H1 (cell line): Measurements from ENCODE around the gene DSCAM. TPM values are rescaled to one million over a fixed set of nuclear protein-coding genes. Genes with fewer than 3 reads are reported as not detected.

Experiments used
- CTCF ChIA-PET: fragments of 300-600 bp; sonication (Branson Sonifier 250); formaldehyde crosslinking; loops from one replicate; lab custom pipeline; 2021; ENCODE audit not compliant: partially characterized antibody; lab: Charles Lee
- POLR2A ChIA-PET: fragments of 300-600 bp; sonication (Branson Sonifier 250); formaldehyde crosslinking; loops from one replicate; lab custom pipeline; 2021; ENCODE audit warnings: inconsistent platforms; ENCODE audit not compliant: partially characterized antibody; lab: Charles Lee
- DNase-seq, 2 experiments: peaks; one replicate each; pipeline versions ENCODE4 v3.0.0 to v3.0.0-alpha.2; 2010 to 2022; ENCODE audit warnings: low spot score in 2 of 2, low read depth in 1 of 2, mixed read lengths in 1 of 2
- FAIRE-seq: peaks from 2 replicates; lab custom pipeline; 2011; peaks lifted over from hg19 to GRCh38; lab: Jason Lieb, UNC
- H2AFZ ChIP-seq: 2 replicates; pipeline ENCODE4 v1.8.1; 2012; ENCODE audit warnings: low read length, inconsistent platforms
- H2AK5ac ChIP-seq: 2 replicates; pipeline ENCODE4 v1.6.1; 2013; ENCODE audit warnings: low read depth, low read length
- H2BK120ac ChIP-seq: replicated peaks from 2 replicates; pipeline ENCODE3; 2013; ENCODE audit warnings: low read depth, low read length, inconsistent platforms
- H2BK12ac ChIP-seq: 2 replicates; pipeline ENCODE4 v1.6.1; 2013; ENCODE audit warnings: low read depth, low read length
- H2BK15ac ChIP-seq: 2 replicates; pipeline ENCODE4 v1.6.1; 2013; ENCODE audit warnings: low read length
- H2BK20ac ChIP-seq: 2 replicates; pipeline ENCODE4 v1.6.1; 2013; ENCODE audit warnings: low read length
- H2BK5ac ChIP-seq: 2 replicates; pipeline ENCODE4 v1.6.1; 2013; ENCODE audit warnings: low read depth, low read length
- H3K14ac ChIP-seq: 2 replicates; pipeline ENCODE4 v1.6.1; 2013; ENCODE audit warnings: inconsistent platforms; ENCODE audit not compliant: insufficient read length
- H3K18ac ChIP-seq: 2 replicates; pipeline ENCODE4 v1.6.1; 2013; ENCODE audit warnings: low read length; ENCODE audit errors: extremely low read depth
- H3K23ac ChIP-seq: 2 replicates; pipeline ENCODE4 v1.6.1; 2013; ENCODE audit warnings: inconsistent platforms; ENCODE audit not compliant: insufficient read length
- H3K23me2 ChIP-seq: 2 replicates; pipeline ENCODE4 v1.6.1; 2013; ENCODE audit warnings: low read depth, low read length
- H3K27ac ChIP-seq: 2 replicates; pipeline ENCODE4 v1.6.1; 2011; ENCODE audit warnings: low read depth, low read length, inconsistent platforms
- H3K27me3 ChIP-seq, 4 experiments: replicated peaks in 1 of 4; 1 replicate in 1 of 4; 2 replicates in 3 of 4; pipeline versions ENCODE4 v1.6.1 to v1.8.1; 2011 to 2013; ENCODE audit warnings: low read length in 3 of 4, mild to moderate bottlenecking in 3 of 4, inconsistent platforms in 2 of 4, mixed read lengths in 2 of 4, moderate library complexity in 1 of 4; ENCODE audit not compliant: control insufficient read depth in 3 of 4, insufficient read depth in 3 of 4; ENCODE audit errors: extremely low read depth in 1 of 4
- H3K36me3 ChIP-seq, 4 experiments: 2 replicates each; pipeline versions ENCODE4 v1.6.1 to v1.8.1; 2011 to 2013; ENCODE audit warnings: mild to moderate bottlenecking in 4 of 4, low read length in 3 of 4, moderate library complexity in 2 of 4, control low read depth in 1 of 4, inconsistent platforms in 1 of 4; ENCODE audit not compliant: insufficient read depth in 4 of 4, control insufficient read depth in 2 of 4
- H3K4ac ChIP-seq: replicated peaks from 2 replicates; pipeline ENCODE3; 2013; ENCODE audit warnings: low read length, low read depth, mixed read lengths, inconsistent platforms; ENCODE audit not compliant: insufficient read length
- H3K4me1 ChIP-seq, 4 experiments: replicated peaks in 1 of 4; 1 replicate in 1 of 4; 2 replicates in 3 of 4; pipeline versions ENCODE4 v1.6.1 to v1.8.1; 2011 to 2013; ENCODE audit warnings: low read length in 3 of 4, inconsistent platforms in 2 of 4, mixed read lengths in 1 of 4; ENCODE audit not compliant: insufficient read depth in 4 of 4, control insufficient read depth in 3 of 4
- H3K4me2 ChIP-seq, 2 experiments: 2 replicates each; pipeline versions ENCODE4 v1.6.1 to v1.8.1; 2011 to 2013; ENCODE audit warnings: low read depth in 2 of 2, low read length in 2 of 2, control low read depth in 1 of 2, inconsistent platforms in 1 of 2, mild to moderate bottlenecking in 1 of 2; ENCODE audit not compliant: insufficient read depth in 1 of 2
- H3K4me3 ChIP-seq, 4 experiments: fragments of 200-600, 300-600 bp in 1 of 4; sonication (generic), shearing (Covaris generic), sonication (Bioruptor Twin) in 1 of 4; 2 replicates each; pipeline versions ENCODE4 v1.5.1 to v1.8.1; 2011 to 2016; ENCODE audit warnings: low read length in 4 of 4, low read depth in 3 of 4, control low read depth in 2 of 4, inconsistent platforms in 2 of 4, mild to moderate bottlenecking in 2 of 4, mixed read lengths in 1 of 4, moderate library complexity in 1 of 4; ENCODE audit not compliant: insufficient read depth in 2 of 4; ENCODE audit errors: extremely low read depth in 1 of 4
- H3K56ac ChIP-seq: replicated peaks from 2 replicates; pipeline ENCODE3; 2013; ENCODE audit warnings: low read depth, mild to moderate bottlenecking, mixed read lengths, low read length, inconsistent platforms; ENCODE audit not compliant: insufficient read length
- H3K79me1 ChIP-seq: 2 replicates; pipeline ENCODE4 v1.6.1; 2013; ENCODE audit warnings: low read depth, low read length, control low read depth
- H3K79me2 ChIP-seq, 2 experiments: 2 replicates each; pipeline versions ENCODE4 v1.6.1 to v1.8.1; 2012 to 2013; ENCODE audit warnings: low read length in 2 of 2, mild to moderate bottlenecking in 2 of 2, inconsistent platforms in 1 of 2; ENCODE audit not compliant: insufficient read depth in 2 of 2, control insufficient read depth in 1 of 2
- H3K9ac ChIP-seq, 4 experiments: replicated peaks in 1 of 4; 1 replicate in 1 of 4; 2 replicates in 3 of 4; pipeline versions ENCODE4 v1.6.1 to v1.8.1; 2011 to 2013; ENCODE audit warnings: low read depth in 3 of 4, low read length in 3 of 4, control low read depth in 2 of 4, mild to moderate bottlenecking in 2 of 4, moderate library complexity in 2 of 4, inconsistent platforms in 1 of 4; ENCODE audit errors: extremely low read depth in 1 of 4
- H3K9me3 ChIP-seq, 2 experiments: 2 replicates each; pipeline versions ENCODE4 v1.6.1 to v1.8.1; 2012 to 2013; ENCODE audit warnings: mild to moderate bottlenecking in 2 of 2, moderate library complexity in 2 of 2, control low read depth in 1 of 2, inconsistent platforms in 1 of 2, low read depth in 1 of 2, low read length in 1 of 2, mixed read lengths in 1 of 2; ENCODE audit not compliant: insufficient read depth in 2 of 2
- H4K20me1 ChIP-seq, 2 experiments: replicated peaks in 1 of 2; 2 replicates each; pipeline versions ENCODE3 to v1.8.1; 2011 to 2013; ENCODE audit warnings: inconsistent platforms in 2 of 2, low read length in 2 of 2, mild to moderate bottlenecking in 1 of 2; ENCODE audit not compliant: insufficient read depth in 2 of 2, control insufficient read depth in 1 of 2
- H4K5ac ChIP-seq: 2 replicates; pipeline ENCODE4 v1.6.1; 2013; ENCODE audit warnings: low read length, low read depth, mixed read lengths, inconsistent platforms; ENCODE audit not compliant: insufficient read length
- H4K8ac ChIP-seq: 2 replicates; pipeline ENCODE4 v1.8.0; 2013; ENCODE audit warnings: mild to moderate bottlenecking, moderate library complexity, low read length, inconsistent platforms; ENCODE audit not compliant: insufficient read depth; ENCODE audit errors: extremely low read depth
- H4K91ac ChIP-seq: replicated peaks from 2 replicates; pipeline ENCODE3; 2013; ENCODE audit warnings: low read length, mixed read lengths, inconsistent platforms; ENCODE audit not compliant: insufficient read length
- BACH1 ChIP-seq: IDR thresholded peaks from 2 replicates; pipeline ENCODE4 v1.6.1; 2012; ENCODE audit warnings: low read length, improper control_type of control experiment
- EP300 ChIP-seq, 2 experiments: IDR thresholded peaks; 1 replicate in 1 of 2; 2 replicates in 1 of 2; pipeline ENCODE4 v1.6.1; 2011 to 2012; ENCODE audit warnings: low read depth in 2 of 2, low read length in 2 of 2, mild to moderate bottlenecking in 2 of 2, borderline replicate concordance in 1 of 2, inconsistent platforms in 1 of 2, moderate library complexity in 1 of 2
- HDAC6 ChIP-seq: IDR thresholded peaks from one replicate; pipeline ENCODE4 v1.7.1; 2012; ENCODE audit warnings: low read depth, mild to moderate bottlenecking, inconsistent platforms, low read length, moderate library complexity
- KDM4A ChIP-seq: IDR thresholded peaks from one replicate; pipeline ENCODE4 v1.7.1; 2012; ENCODE audit warnings: low read depth, mild to moderate bottlenecking, moderate library complexity, low read length, inconsistent platforms; ENCODE audit not compliant: severe bottlenecking
- KDM5A ChIP-seq: fragments of 200-600 bp; IDR thresholded peaks from 2 replicates; pipeline ENCODE4 v1.7.1; 2012; ENCODE audit warnings: mild to moderate bottlenecking, low read length, inconsistent platforms, mixed read lengths
- POU5F1 ChIP-seq: IDR thresholded peaks from 2 replicates; pipeline ENCODE4 v1.6.1; 2011; ENCODE audit warnings: low read depth, mild to moderate bottlenecking, low read length, moderate library complexity
- RAD21 ChIP-seq, 2 experiments: IDR thresholded peaks in 1 of 2; conservative IDR thresholded peaks in 1 of 2; 2 replicates each; pipeline ENCODE4 v1.6.1; 2011; ENCODE audit warnings: low read depth in 2 of 2, low read length in 2 of 2, improper control_type of control experiment in 1 of 2, inconsistent platforms in 1 of 2, mild to moderate bottlenecking in 1 of 2, moderate library complexity in 1 of 2
- SAP30 ChIP-seq: fragments of 300-600 bp; sonication (generic); IDR thresholded peaks from 2 replicates; pipeline ENCODE4 v1.7.1; 2012; ENCODE audit warnings: low read length, moderate library complexity, mild to moderate bottlenecking, inconsistent platforms; ENCODE audit not compliant: insufficient read depth, insufficient replicate concordance
- SIX5 ChIP-seq: IDR thresholded peaks from 2 replicates; pipeline ENCODE4 v1.6.1; 2011; ENCODE audit warnings: mild to moderate bottlenecking, low read depth, low read length
- SP1 ChIP-seq: IDR thresholded peaks from 2 replicates; pipeline ENCODE4 v1.6.1; 2011; ENCODE audit warnings: low read depth, low read length
- SP2 ChIP-seq: IDR thresholded peaks from 2 replicates; pipeline ENCODE4 v1.6.1; 2012; ENCODE audit warnings: mild to moderate bottlenecking, low read length, inconsistent platforms
- TAF7 ChIP-seq: optimal IDR thresholded peaks from 2 replicates; pipeline ENCODE3; 2011; ENCODE audit warnings: low read depth, mild to moderate bottlenecking, inconsistent platforms, low read length, moderate library complexity, borderline replicate concordance
- TBP ChIP-seq: IDR thresholded peaks from 2 replicates; pipeline ENCODE4 v1.6.1; 2011; ENCODE audit warnings: low read depth, low read length, improper control_type of control experiment
- ZNF274 ChIP-seq: IDR thresholded peaks from 2 replicates; pipeline ENCODE4 v1.7.0; 2012; ENCODE audit warnings: low read length, borderline replicate concordance; ENCODE audit errors: extremely low read depth
- WGBS, 2 experiments: shearing (Covaris generic) in 1 of 2; methylation state at CpG; one replicate each; pipeline versions ENCODE4 v1.1.6 to v1.1.7; 2013 to 2015; ENCODE audit warnings: low lambda C conversion rate in 2 of 2, mixed read lengths in 2 of 2, inconsistent platforms in 1 of 2, low coverage in 1 of 2, missing lambda C conversion rate in 1 of 2; ENCODE audit not compliant: insufficient replicate concordance in 2 of 2, insufficient coverage in 1 of 2, insufficient read length in 1 of 2; ENCODE audit errors: extremely low coverage in 1 of 2, missing lambda C conversion rate in 1 of 2; 5-methylcytosine and 5-hydroxymethylcytosine counted together
- polyA plus RNA-seq, 7 experiments: library from polyadenylated mRNA; depleted of rRNA in 3 of 7; stranded (reverse) in 5 of 7; unstranded in 2 of 7; fragments of >200 nt in 5 of 7; fragments of 200-250 nt in 2 of 7; gene quantifications; 1 replicate in 5 of 7; 2 replicates in 1 of 7; 4 replicates in 1 of 7; pipeline versions ENCODE4 v1.2.1 to v1.2.3, GENCODE V29; 2011 to 2013; ENCODE audit warnings: missing spikeins in 2 of 7, mixed read lengths in 2 of 7
- total RNA-seq: library from RNA; stranded (reverse); fragmentation: NEBNext Ultra II Directional; extraction: Animal tissue kit (Norgen Biotek cat#: 25700); gene quantifications from 2 replicates; pipeline ENCODE4 v1.2.1, GENCODE V29; 2021

DSCAM gene
- total and polyA plus RNA-seq, 2 of the 8 experiments (the other 6 are each of a cell fraction or from before 2014, with no cell fraction given) = 0.02 to 0.15 TPM

- Histone ChIP-seq H3K4me1 (no peaks in the 10 kb centered on the region), H3K14ac (no peak overlapping the region), H3K79me2 (no peaks in the 10 kb centered on the region), H2BK120ac (no peak overlapping the region), H3K4ac (no peak overlapping the region), H3K4me3 (no peak overlapping the region), H3K23ac (no peak overlapping the region), H3K4me2 (no peak overlapping the region), H2BK12ac (no peak overlapping the region), H3K56ac (no peak overlapping the region), H4K5ac (no peak overlapping the region), H3K27me3 (no peaks in the 10 kb centered on the region), H2BK15ac (no peak overlapping the region), H3K23me2 (no peaks in the 10 kb centered on the region), H2BK5ac (no peak overlapping the region), H2AK5ac (no peak overlapping the region), H3K9me3 (no peaks in the 10 kb centered on the region), H3K18ac (no peak overlapping the region), H4K91ac (no peak overlapping the region), H4K8ac (no peak overlapping the region), H2AFZ (no peak overlapping the region), H3K79me1 (no peaks in the 10 kb centered on the region), H4K20me1 (no peaks in the 10 kb centered on the region), H3K27ac (no peak overlapping the region), H2BK20ac (no peak overlapping the region), H3K9ac (no peak overlapping the region), H3K36me3 (no peaks in the 10 kb centered on the region)
- POLR2A ChIA-PET = no interaction called here
- DNase-seq (no peak), FAIRE-seq (no peak)
- CTCF ChIA-PET = interaction anchor here (1.3 to 2.0 kb wide), 3 partner anchors 10 to 15 kb away, joined by 3 to 7 read pairs (median 3); no protein-coding TSS in a partner anchor
- WGBS, 2 experiments = 91% methylated on average over 7 of the region's 7 CpGs; no CpG with 5 or more reads in 1 of the 2 experiments
- no peak for TF ChIP-seq HDAC6
- TF ChIP-seq KDM5A = no peak
- TF ChIP-seq ZNF274 = no peak
- no peak for TF ChIP-seq SP1
- TF ChIP-seq SIX5 = no peak
- no peak for TF ChIP-seq SP2
- no peak for TF ChIP-seq SAP30
- no peak for TF ChIP-seq RAD21 (IDR thresholded peaks at IDR 0.05 in 1 of 2, conservative IDR thresholded peaks at IDR 0.05 in 1 of 2; ENCODE audit: low read depth in 2 of 2, low read length in 2 of 2)
- TF ChIP-seq KDM4A = no peak
- TF ChIP-seq POU5F1 = no peak
- TF ChIP-seq TBP = no peak
- no peak for TF ChIP-seq EP300 (IDR thresholded peaks at IDR 0.05; ENCODE audit: borderline replicate concordance in 1 of 2, low read depth in 2 of 2, low read length in 2 of 2)
- TF ChIP-seq TAF7 = no peak
- TF ChIP-seq BACH1 = no peak
These were observed 786.8 kb downstream of the DSCAM start for GRCh38 chr21:40060083-40060677.
